Renal cortex interstitium (tissue), 15 donors: ENCODE data around the gene PLA2G12A. TPM values are rescaled to one million over a fixed set of nuclear protein-coding genes. Genes with fewer than 3 reads are reported as not detected.

Experiments used
- DNase-seq, 11 donors: peaks; one replicate each; pipeline ENCODE4 v3.0.0-alpha.2; 2013; ENCODE audit warnings: low read depth in 9 of 11, low spot score in 4 of 11; ENCODE audit errors: extremely low read depth in 1 of 11
- long read RNA-seq, 16 experiments: transcript quantifications; one replicate each; lab custom pipeline, GENCODE V29; 2026
- polyA plus RNA-seq, 3 donors: library from polyadenylated mRNA; unstranded; fragments of 120-200 nt; gene quantifications; one replicate each; pipeline ENCODE4 v1.2.1, GENCODE V29; 2013; ENCODE audit not compliant: insufficient read length in 3 of 3

PLA2G12A gene
- 10 to 100 TPM; 26.9 to 35.4 (median 28.5) TPM for polyA plus RNA-seq
- long read RNA-seq, donor 1, full-length matches to known transcripts = 18 of 18 reads
- long read RNA-seq, donor 1, partial matches to known transcripts = 0 of 18 reads
- long read RNA-seq, donor 1, other reads (novel, unspliced or antisense) = 0 of 18 reads
- long read RNA-seq, donor 2, full-length matches to known transcripts = 14 of 14 reads
- long read RNA-seq, donor 2, partial matches to known transcripts = 0 of 14 reads
- long read RNA-seq, donor 2, other reads (novel, unspliced or antisense) = 0 of 14 reads
- long read RNA-seq, donor 3, full-length matches to known transcripts = 31 of 31 reads
- long read RNA-seq, donor 3, partial matches to known transcripts = 0 of 31 reads
- long read RNA-seq, donor 3, other reads (novel, unspliced or antisense) = 0 of 31 reads
- long read RNA-seq, donor 4, full-length matches to known transcripts = 22 of 22 reads
- long read RNA-seq, donor 4, partial matches to known transcripts = 0 of 22 reads
- long read RNA-seq, donor 4, other reads (novel, unspliced or antisense) = 0 of 22 reads
- long read RNA-seq, donor 5 = 0 reads
- long read RNA-seq, donor 6, full-length matches to known transcripts = 18 of 18 reads
- long read RNA-seq, donor 6, partial matches to known transcripts = 0 of 18 reads
- long read RNA-seq, donor 6, other reads (novel, unspliced or antisense) = 0 of 18 reads
- long read RNA-seq, donor 7, full-length matches to known transcripts = 21 of 21 reads
- long read RNA-seq, donor 7, partial matches to known transcripts = 0 of 21 reads
- long read RNA-seq, donor 7, other reads (novel, unspliced or antisense) = 0 of 21 reads
- long read RNA-seq, donor 8 = 0 reads
- long read RNA-seq, donor 9, full-length matches to known transcripts = 20 of 20 reads
- long read RNA-seq, donor 9, partial matches to known transcripts = 0 of 20 reads
- long read RNA-seq, donor 9, other reads (novel, unspliced or antisense) = 0 of 20 reads
- long read RNA-seq, donor 10, full-length matches to known transcripts = 26 of 26 reads
- long read RNA-seq, donor 10, partial matches to known transcripts = 0 of 26 reads
- long read RNA-seq, donor 10, other reads (novel, unspliced or antisense) = 0 of 26 reads
- long read RNA-seq, donor 11, full-length matches to known transcripts = 14 of 14 reads
- long read RNA-seq, donor 11, partial matches to known transcripts = 0 of 14 reads
- long read RNA-seq, donor 11, other reads (novel, unspliced or antisense) = 0 of 14 reads
- long read RNA-seq, donor 12, full-length matches to known transcripts = 6 of 6 reads
- long read RNA-seq, donor 12, partial matches to known transcripts = 0 of 6 reads
- long read RNA-seq, donor 12, other reads (novel, unspliced or antisense) = 0 of 6 reads
- long read RNA-seq, donor 13 = 0 reads
- long read RNA-seq, donor 14, full-length matches to known transcripts = 27 of 27 reads
- long read RNA-seq, donor 14, partial matches to known transcripts = 0 of 27 reads
- long read RNA-seq, donor 14, other reads (novel, unspliced or antisense) = 0 of 27 reads
- long read RNA-seq, donor 15, full-length matches to known transcripts = 12 of 12 reads
- long read RNA-seq, donor 15, partial matches to known transcripts = 0 of 12 reads
- long read RNA-seq, donor 15, other reads (novel, unspliced or antisense) = 0 of 12 reads
- long read RNA-seq, donor 16, full-length matches to known transcripts = 42 of 50 reads
- long read RNA-seq, donor 16, partial matches to known transcripts = 8 of 50 reads
- long read RNA-seq, donor 16, other reads (novel, unspliced or antisense) = 0 of 50 reads

- peak; percentile 55 to 73 (median 67) for DNase-seq
These were observed at the start of gene PLA2G12A for GRCh38 chr4:109729718-109730618. Gene PLA2G12A, minus strand, starts transcription at chr4:109730070. Its CDS starts 261 bp downstream, at chr4:109729809.

GRCh38 chr4:109764789-109765402, 35.0 kb upstream of the PLA2G12A start:
- DNase-seq = no peak

- DNase-seq = no peak
These were observed 34.5 kb upstream of the PLA2G12A start for GRCh38 chr4:109764376-109764775.

- no peak for DNase-seq
These were observed 30.8 kb upstream of the PLA2G12A start for GRCh38 chr4:109760682-109761081.

- no peak for DNase-seq
These were observed 25.8 kb upstream of the PLA2G12A start for GRCh38 chr4:109755656-109756055.

GRCh38 chr4:109754093-109754857, 24.4 kb upstream of the PLA2G12A start:
- no peak for DNase-seq

GRCh38 chr4:109752525-109752924, 22.7 kb upstream of the PLA2G12A start:
- DNase-seq = no peak

GRCh38 chr4:109751852-109752251, 22.0 kb upstream of the PLA2G12A start:
- DNase-seq = no peak

- no peak for DNase-seq
These were observed 20.9 kb upstream of the PLA2G12A start for GRCh38 chr4:109750652-109751244.

GRCh38 chr4:109749388-109750082, 19.7 kb upstream of the PLA2G12A start:
- DNase-seq = no peak

GRCh38 chr4:109748114-109748513, 18.2 kb upstream of the PLA2G12A start:
- DNase-seq = no peak

GRCh38 chr4:109746728-109747127, 16.9 kb upstream of the PLA2G12A start:
- no peak for DNase-seq

- no peak for DNase-seq
These were observed 16.0 kb upstream of the PLA2G12A start for GRCh38 chr4:109745830-109746229.

GRCh38 chr4:109739547-109739946, 9.7 kb upstream of the PLA2G12A start:
- DNase-seq = no peak
